Upper lobe of left lung (tissue), 6 donors: Measurements from ENCODE around the gene SEPHS1. TPM values are rescaled to one million over a fixed set of nuclear protein-coding genes. Genes with fewer than 3 reads are reported as not detected.
A peak's percentile ranks its signal among the peaks of the same experiment; 100 is the strongest.

Experiments
- ATAC-seq, 2 donors: fragments of 200-7000 bp; cut with Tn5 transposase; one replicate each; pipeline ENCODE4 v1.9.1; 2022; ENCODE audit warnings: mild to moderate bottlenecking in 2 of 2, moderate library complexity in 2 of 2; ENCODE audit not compliant: low FRiP score in 2 of 2
- DNase-seq, 2 donors: peaks; one replicate each; pipeline ENCODE4 v3.0.0-alpha.2; 2019 to 2020
- H3K27ac ChIP-seq, 4 donors: fragments of 200-600 bp; sonication (generic); one replicate each; pipeline ENCODE4 v1.5.1; 2016 to 2019
- H3K27me3 ChIP-seq, 4 donors: fragments of 200-600 bp; sonication (generic); one replicate each; pipeline ENCODE4 v1.5.1; 2017 to 2019
- H3K36me3 ChIP-seq, 4 donors: fragments of 200-600 bp; sonication (generic); one replicate each; pipeline ENCODE4 v1.5.1; 2016 to 2019
- H3K4me1 ChIP-seq, 4 donors: fragments of 200-600 bp; sonication (generic); one replicate each; pipeline ENCODE4 v1.5.1; 2018 to 2019
- H3K4me3 ChIP-seq, 4 donors: fragments of 200-600 bp; sonication (generic); one replicate each; pipeline ENCODE4 v1.5.1; 2017 to 2019; ENCODE audit warnings: mild to moderate bottlenecking in 2 of 4, moderate library complexity in 1 of 4
- H3K9me3 ChIP-seq, 4 donors: fragments of 200-600 bp; sonication (generic); one replicate each; pipeline ENCODE4 v1.5.1; 2018 to 2019
- EP300 ChIP-seq, 4 donors: sonication (generic); formaldehyde crosslinking; IDR thresholded peaks; one replicate each; pipeline ENCODE4 v1.5.1; 2017; ENCODE audit warnings: antibody characterized with exemption in 4 of 4, control low read depth in 2 of 4
- POLR2A ChIP-seq, 4 donors: fragments of 450-650 bp; IDR thresholded peaks; one replicate each; pipeline ENCODE4 v1.5.1; 2016 to 2017; ENCODE audit warnings: antibody characterized with exemption in 4 of 4, mild to moderate bottlenecking in 2 of 4
- POLR2AphosphoS5 ChIP-seq, 2 donors: sonication (generic); formaldehyde crosslinking; IDR thresholded peaks; one replicate each; pipeline ENCODE4 v1.5.1; 2017; ENCODE audit warnings: antibody characterized with exemption in 2 of 2
- WGBS, 2 donors: methylation state at CpG; one replicate each; pipeline ENCODE4 v1.1.5; 2017 to 2018; 5-methylcytosine and 5-hydroxymethylcytosine counted together
- total RNA-seq, 6 donors: library from RNA; depleted of rRNA in 4 of 6; stranded (reverse); fragments of >200 nt in 4 of 6; gene quantifications; one replicate each; pipeline versions ENCODE4 v1.1.0 to v1.2.1, GENCODE V29; 2016 to 2021
- TF ChIP-seq, protein P1 (sequence below), 6 experiments: fragments of 450-650 bp in 4 of 6; fragments of 200-600 bp in 2 of 6; sonication (generic) in 2 of 6; IDR thresholded peaks; one replicate each; pipeline ENCODE4 v1.5.1; 2016 to 2019; ENCODE audit warnings: antibody characterized with exemption in 6 of 6
- donor health status: DM: no; HTN: no; CAD: no; lungs with moderate emphysema.
- donor health status: DM: no; HTN: yes; CAD: no; lungs with severe emphysema.

The SEPHS1 gene
- total RNA-seq, 6 donors from 2014 or later, result 10.0 to 41.9 (median 33.8) TPM

DNA sequence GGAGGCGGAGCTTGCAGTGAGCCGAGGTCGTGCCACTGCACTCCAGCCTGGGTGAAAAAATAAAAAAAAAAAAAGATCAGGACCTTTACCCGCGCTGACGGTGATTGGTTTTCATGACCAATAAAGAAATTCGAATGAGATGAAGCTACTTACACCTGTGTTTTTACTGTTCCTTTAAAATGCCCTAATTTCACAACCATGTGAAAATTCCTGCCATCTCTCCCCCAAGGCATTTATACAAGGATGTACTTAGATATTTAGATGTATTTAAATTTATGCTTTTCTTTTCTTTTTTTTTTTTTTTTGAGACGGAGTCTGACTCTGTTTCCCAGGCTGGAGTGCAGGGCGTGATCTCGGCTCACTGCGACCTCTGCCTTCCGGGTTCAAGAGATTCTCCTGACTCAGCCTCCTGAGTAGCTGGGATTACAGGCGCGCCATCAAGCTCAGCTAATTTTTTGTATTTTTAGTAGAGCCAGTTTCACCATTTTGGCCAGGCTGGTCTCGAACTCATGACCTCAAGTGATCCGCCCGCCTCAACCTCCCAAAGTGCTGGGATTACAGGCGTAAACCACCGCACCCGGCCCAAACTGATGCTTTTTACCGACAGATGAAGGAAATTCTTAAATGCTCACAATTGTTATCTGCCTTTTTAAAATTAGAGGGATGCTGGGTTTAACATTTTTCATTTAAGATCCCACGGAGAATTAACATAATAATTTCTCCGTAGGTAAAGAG lies 45.1 kb downstream of the SEPHS1 start:
- TF ChIP-seq, protein P1, sequence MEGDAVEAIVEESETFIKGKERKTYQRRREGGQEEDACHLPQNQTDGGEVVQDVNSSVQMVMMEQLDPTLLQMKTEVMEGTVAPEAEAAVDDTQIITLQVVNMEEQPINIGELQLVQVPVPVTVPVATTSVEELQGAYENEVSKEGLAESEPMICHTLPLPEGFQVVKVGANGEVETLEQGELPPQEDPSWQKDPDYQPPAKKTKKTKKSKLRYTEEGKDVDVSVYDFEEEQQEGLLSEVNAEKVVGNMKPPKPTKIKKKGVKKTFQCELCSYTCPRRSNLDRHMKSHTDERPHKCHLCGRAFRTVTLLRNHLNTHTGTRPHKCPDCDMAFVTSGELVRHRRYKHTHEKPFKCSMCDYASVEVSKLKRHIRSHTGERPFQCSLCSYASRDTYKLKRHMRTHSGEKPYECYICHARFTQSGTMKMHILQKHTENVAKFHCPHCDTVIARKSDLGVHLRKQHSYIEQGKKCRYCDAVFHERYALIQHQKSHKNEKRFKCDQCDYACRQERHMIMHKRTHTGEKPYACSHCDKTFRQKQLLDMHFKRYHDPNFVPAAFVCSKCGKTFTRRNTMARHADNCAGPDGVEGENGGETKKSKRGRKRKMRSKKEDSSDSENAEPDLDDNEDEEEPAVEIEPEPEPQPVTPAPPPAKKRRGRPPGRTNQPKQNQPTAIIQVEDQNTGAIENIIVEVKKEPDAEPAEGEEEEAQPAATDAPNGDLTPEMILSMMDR (IDR thresholded peaks at IDR 0.05), result no peak
- TF ChIP-seq EP300 (IDR thresholded peaks at IDR 0.05), result no peak
- TF ChIP-seq POLR2AphosphoS5 (IDR thresholded peaks at IDR 0.05), result no peak
- TF ChIP-seq POLR2A (IDR thresholded peaks at IDR 0.05), result no peak
- Histone ChIP-seq H3K4me1 (peaks cover 12 to 32% (median 16%) of the 10 kb centered on the region in 4 donors), H3K27me3 (no peaks in the 10 kb centered on the region), H3K36me3 (no peaks in the 10 kb centered on the region), H3K4me3 (peak overlapping the region in 3 of 4 donors; percentile 46 to 59 (median 59)), H3K9me3 (no peaks in the 10 kb centered on the region), H3K27ac (peak overlapping the region; percentile 94 to 100 (median 95))
- 83 to 84% methylated on average over 23 of the region's 23 CpGs for WGBS, 2 donors
- no peak for DNase-seq
- no peak for ATAC-seq

DNA sequence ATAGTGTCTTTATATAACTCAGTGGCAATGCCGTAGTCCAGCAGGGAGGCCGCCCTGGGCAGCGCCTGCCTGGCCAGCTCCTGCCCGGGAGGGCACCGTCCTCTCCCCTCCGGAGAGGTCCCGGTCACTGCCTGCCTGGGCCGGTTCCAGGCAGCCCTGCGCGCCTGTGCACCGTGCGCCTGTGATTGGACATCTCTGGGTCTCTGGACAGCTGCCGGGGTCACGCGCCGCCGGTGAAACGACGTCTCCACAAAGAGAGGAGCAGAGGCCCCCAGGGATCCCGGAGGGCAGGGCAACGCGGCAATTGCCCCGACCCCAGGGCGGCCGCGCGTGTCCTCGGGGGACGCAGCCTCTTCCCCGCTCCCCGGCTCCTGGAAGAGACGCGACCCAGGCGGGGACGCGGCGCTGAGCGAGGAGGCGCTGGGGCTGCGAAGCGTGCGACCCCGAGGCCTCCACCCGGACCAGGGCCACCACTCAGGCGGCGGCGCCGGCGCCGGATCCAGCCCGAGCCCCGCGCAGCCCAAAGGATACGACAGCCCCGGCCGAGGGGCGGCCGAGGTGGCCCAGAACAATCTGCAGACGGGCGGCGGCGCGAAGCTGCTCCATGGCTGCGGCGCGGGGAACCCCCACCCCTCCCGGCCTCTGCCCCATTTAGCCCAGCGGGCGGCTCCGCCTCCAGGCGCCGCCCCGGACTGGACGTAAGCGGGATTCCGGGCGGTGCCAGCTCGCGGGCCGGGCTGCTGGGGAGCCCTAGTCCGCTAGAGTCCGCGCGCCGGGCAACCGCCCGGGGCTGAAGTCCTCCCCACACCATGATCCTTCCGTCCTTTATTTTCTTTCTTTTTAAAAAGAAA lies 48.4 kb downstream of the SEPHS1 start, which contains the start of gene PHYH:
Gene PHYH (minus strand): TSS at position 628 of the 851 bp plus-strand sequence. CDS start 22 bp downstream, at position 606.
- peak; percentile 94 to 96 for ATAC-seq
- Histone ChIP-seq H3K4me3 (peak within 1 kb of the TSS; percentile 21 to 78 (median 75)), H3K27me3 (no peaks in the 10 kb centered on the region), H3K9me3 (no peaks in the 10 kb centered on the region), H3K27ac (peak within 1 kb of the TSS; percentile 94 to 100 (median 98)), H3K4me1 (peaks cover 12 to 32% (median 16%) of the 10 kb centered on the region in 4 donors), H3K36me3 (peaks cover 0 to 6% (median 3%) of the 10 kb centered on the region in 4 donors)
- peak; percentile 93 to 98 for DNase-seq
- peak; percentile 76 to 77 for TF ChIP-seq POLR2AphosphoS5 (IDR thresholded peaks at IDR 0.05)
- TF ChIP-seq, protein P1 (IDR thresholded peaks at IDR 0.05), result peak in 3 of 6 experiments; percentile 11 to 26 (median 21)
- peak in 3 of 4 donors; percentile 91 to 97 (median 94) for TF ChIP-seq POLR2A (IDR thresholded peaks at IDR 0.05)
- TF ChIP-seq EP300 (IDR thresholded peaks at IDR 0.05), result peak in 1 of 4 donors; percentile 18
- WGBS, 2 donors, result 0% methylated on average over 31 to 42 of the region's 88 CpGs

DNA sequence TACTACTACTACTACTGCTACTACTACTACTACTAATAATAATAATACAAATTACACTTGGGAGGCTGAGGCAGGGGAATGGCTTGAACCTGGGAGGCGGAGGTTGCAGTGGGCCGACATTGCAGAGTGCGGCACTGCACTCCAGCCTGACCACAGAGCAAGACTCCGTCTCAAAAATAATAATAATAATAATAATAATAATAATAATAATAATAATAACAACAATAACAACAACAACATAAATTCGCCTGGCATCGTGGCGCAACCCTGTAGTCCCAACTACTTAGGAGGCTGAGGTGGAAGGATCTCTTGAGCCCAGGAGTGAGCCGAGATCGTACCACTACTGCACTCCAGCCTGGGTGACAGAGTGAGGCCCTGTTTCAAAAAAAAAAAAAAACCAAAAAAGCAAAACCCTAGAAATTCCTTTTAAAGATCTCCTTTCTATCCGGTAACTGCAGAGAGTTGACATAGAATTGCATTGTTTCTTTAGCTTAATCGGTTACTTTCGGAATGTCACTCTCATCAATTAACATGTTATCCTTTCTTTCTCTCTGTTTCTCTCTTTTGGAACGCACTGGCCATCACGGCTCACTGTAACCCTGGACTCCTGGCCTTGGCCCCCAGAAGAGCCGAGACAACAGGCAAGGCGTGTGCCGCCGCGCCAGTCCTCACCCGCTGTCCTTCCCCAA lies 49.2 kb downstream of the SEPHS1 start:
- WGBS, 2 donors, result 40 to 44% methylated on average over 20 of the region's 20 CpGs
- ATAC-seq (no peak), DNase-seq (no peak)
- peak overlapping the region; percentile 21 to 78 (median 75) for H3K4me3 ChIP-seq
- H3K27ac ChIP-seq, result peak overlapping the region; percentile 94 to 100 (median 98)
- TF ChIP-seq, protein P1 (IDR thresholded peaks at IDR 0.05), result no peak
- TF ChIP-seq POLR2AphosphoS5 (IDR thresholded peaks at IDR 0.05), result no peak
- no peak for TF ChIP-seq POLR2A (IDR thresholded peaks at IDR 0.05)
- TF ChIP-seq EP300 (IDR thresholded peaks at IDR 0.05), result no peak
- H3K36me3 ChIP-seq, result peaks cover 0 to 12% (median 6%) of the 10 kb centered on the region in 4 donors
- H3K27me3 ChIP-seq, result no peaks in the 10 kb centered on the region
- no peaks in the 10 kb centered on the region for H3K9me3 ChIP-seq
- H3K4me1 ChIP-seq, result peaks cover 12 to 32% (median 16%) of the 10 kb centered on the region in 4 donors

DNA sequence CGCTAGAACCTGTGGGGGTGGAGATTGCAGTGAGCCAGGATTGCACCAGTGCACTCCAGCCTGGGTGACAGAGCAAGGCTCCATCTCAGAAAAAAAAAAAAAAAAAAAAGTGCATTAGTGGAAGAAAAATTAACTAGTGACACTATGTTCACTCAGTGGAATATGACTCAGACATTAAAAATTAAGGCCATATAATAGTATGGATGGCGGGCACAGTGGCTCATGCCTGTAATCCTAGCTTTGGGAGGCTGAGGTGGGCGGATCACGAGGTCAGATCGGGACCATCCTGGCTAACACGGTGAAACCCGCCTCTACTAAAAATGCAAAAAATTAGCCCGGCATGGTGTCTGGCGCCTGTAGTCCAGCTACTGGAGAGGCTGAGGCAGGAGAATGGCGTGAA lies 51.6 kb downstream of the SEPHS1 start:
- Histone ChIP-seq H3K4me3 (no peak overlapping the region), H3K4me1 (peaks cover 9 to 24% (median 15%) of the 10 kb centered on the region in 4 donors), H3K36me3 (peaks cover 0 to 33% (median 16%) of the 10 kb centered on the region in 4 donors), H3K9me3 (no peaks in the 10 kb centered on the region), H3K27ac (no peak overlapping the region), H3K27me3 (no peaks in the 10 kb centered on the region)
- WGBS, 2 donors, result 90 to 98% methylated on average over 10 of the region's 10 CpGs
- ATAC-seq, result no peak
- DNase-seq, result no peak
- TF ChIP-seq POLR2AphosphoS5 (IDR thresholded peaks at IDR 0.05) (no peak), POLR2A (IDR thresholded peaks at IDR 0.05) (no peak), EP300 (IDR thresholded peaks at IDR 0.05) (no peak)
- TF ChIP-seq, protein P1 (IDR thresholded peaks at IDR 0.05), result no peak
